Transverse colon (tissue), 4 donors: ENCODE measurements around the gene GPR139. TPM values are rescaled to one million over a fixed set of nuclear protein-coding genes. Genes with fewer than 3 reads are reported as not detected.

Source experiments
- DNase-seq: peaks from one replicate; pipeline ENCODE4 v3.0.0-alpha.2; 2019
- H3K27ac ChIP-seq, 4 donors: fragments of 200-600 bp; sonication (generic); 2 replicates each; pipeline ENCODE4 v1.5.1; 2016 to 2018; ENCODE audit warnings: inconsistent platforms in 4 of 4
- H3K27me3 ChIP-seq: fragments of 200-600 bp; sonication (generic); 2 replicates; pipeline ENCODE4 v1.5.1; 2017; ENCODE audit warnings: inconsistent platforms
- H3K36me3 ChIP-seq, 4 donors: fragments of 200-600 bp; sonication (generic); 2 replicates each; pipeline ENCODE4 v1.5.1; 2017 to 2019; ENCODE audit warnings: inconsistent platforms in 4 of 4
- H3K4me1 ChIP-seq, 4 donors: fragments of 200-600 bp; sonication (generic); 2 replicates each; pipeline ENCODE4 v1.5.1; 2017 to 2020; ENCODE audit warnings: inconsistent platforms in 4 of 4
- H3K4me3 ChIP-seq, 4 donors: fragments of 200-600 bp; sonication (generic); 1 replicate in 1 of 4; 2 replicates in 3 of 4; pipeline versions ENCODE4 v1.5.1 to v1.6.1; 2017 to 2019; ENCODE audit warnings: inconsistent platforms in 4 of 4
- H3K9me3 ChIP-seq, 2 donors: fragments of 200-600 bp; sonication (generic); 2 replicates each; pipeline ENCODE4 v1.5.1; 2017 to 2019; ENCODE audit warnings: inconsistent platforms in 2 of 2
- CTCF ChIP-seq, 5 experiments: fragments of 200-600 bp in 3 of 5; fragments of 450-650 bp in 2 of 5; sonication (generic) in 3 of 5; IDR thresholded peaks; 1 replicate in 2 of 5; 2 replicates in 3 of 5; pipeline ENCODE4 v1.5.1; 2016 to 2017; ENCODE audit warnings: antibody characterized with exemption in 5 of 5, inconsistent platforms in 3 of 5, mild to moderate bottlenecking in 2 of 5, moderate library complexity in 1 of 5
- EP300 ChIP-seq: sonication (generic); formaldehyde crosslinking; IDR thresholded peaks from one replicate; pipeline ENCODE4 v1.6.1; 2017; ENCODE audit warnings: antibody characterized with exemption, low read depth
- POLR2A ChIP-seq: fragments of 450-650 bp; IDR thresholded peaks from one replicate; pipeline ENCODE4 v1.6.1; 2016; ENCODE audit warnings: antibody characterized with exemption, mild to moderate bottlenecking, moderate library complexity
- POLR2AphosphoS5 ChIP-seq, 3 donors: sonication (generic); formaldehyde crosslinking; IDR thresholded peaks; one replicate each; pipeline ENCODE4 v1.6.1; 2016; ENCODE audit warnings: antibody characterized with exemption in 3 of 3
- WGBS, 2 donors: methylation state at CpG; one replicate each; pipeline ENCODE4 v1.1.5; 2018; ENCODE audit warnings: low coverage in 1 of 2; 5-methylcytosine and 5-hydroxymethylcytosine counted together
- in situ Hi-C, 4 donors: fragments of 200-750 bp; cut with MboI; loops; one replicate each; pipeline versions ENCODE4 v1.15.0 to v1.15.1; 2017; ENCODE audit warnings: low sequenced_read_pairs in 3 of 4, low pct_ligation_motif_present in 1 of 4, low pct_unique_long_range_greater_than_20kb in 1 of 4
- intact Hi-C: fragments of 100-400 bp; cut with DNase I; formaldehyde crosslinking; loops from one replicate; pipeline ENCODE4 v1.15.1; 2023; ENCODE audit warnings: low total_unique reads
- total RNA-seq, 4 donors: library from RNA; depleted of rRNA; stranded (reverse); fragments of >200 nt; gene quantifications; one replicate each; pipeline ENCODE4 v1.1.0, GENCODE V29; 2016

The GPR139 gene
- total RNA-seq, 4 donors from 2014 or later, result not detected

GRCh38 chr16:19997264-19997663 is 76.4 kb downstream of the GPR139 start:
- no peak for TF ChIP-seq POLR2A
- no peak for TF ChIP-seq POLR2AphosphoS5 (IDR thresholded peaks at IDR 0.05)
- no peak for TF ChIP-seq CTCF (IDR thresholded peaks at IDR 0.05)
- no peak for TF ChIP-seq EP300
- in situ Hi-C loops, result loop anchor here in 1 of 4 donors (25.0 kb wide), 1 partner anchor 90 kb away; no protein-coding TSS in a partner anchor
- no peaks in the 10 kb centered on the region for H3K9me3 ChIP-seq
- WGBS, 2 donors, result 78% methylated on average over 2 of the region's 2 CpGs; no CpG with 5 or more reads in 1 of the 2 donors
- H3K4me3 ChIP-seq, result no peak overlapping the region
- H3K27me3 ChIP-seq, result no peaks in the 10 kb centered on the region
- H3K36me3 ChIP-seq, result no peaks in the 10 kb centered on the region
- H3K4me1 ChIP-seq, result peaks cover 0 to 4% (median 0%) of the 10 kb centered on the region in 4 donors
- no peak overlapping the region for H3K27ac ChIP-seq
- no peak for DNase-seq
- intact Hi-C loops, result no loop called here

- in situ Hi-C loops, result loop anchor here in 1 of 4 donors (25.0 kb wide), 1 partner anchor 93 kb away; no protein-coding TSS in a partner anchor
- Histone ChIP-seq H3K4me1 (no peaks in the 10 kb centered on the region), H3K27ac (no peak overlapping the region), H3K36me3 (no peaks in the 10 kb centered on the region), H3K4me3 (no peak overlapping the region), H3K9me3 (no peaks in the 10 kb centered on the region), H3K27me3 (peaks cover 7% of the 10 kb centered on the region)
- intact Hi-C loops, result no loop called here
- WGBS, 2 donors, result 84 to 86% methylated on average over 1 to 17 of the region's 17 CpGs
- no peak for TF ChIP-seq POLR2A
- TF ChIP-seq POLR2AphosphoS5 (IDR thresholded peaks at IDR 0.05), result no peak
- TF ChIP-seq CTCF (IDR thresholded peaks at IDR 0.05), result no peak
- TF ChIP-seq EP300, result no peak
- DNase-seq, result no peak
Measured at GRCh38 chr16:19994466-19995170, 79.1 kb downstream of the GPR139 start.

GRCh38 chr16:19991614-19992013 is 82.1 kb downstream of the GPR139 start:
- intact Hi-C loops, result no loop called here
- no peaks in the 10 kb centered on the region for H3K9me3 ChIP-seq
- H3K4me1 ChIP-seq, result no peaks in the 10 kb centered on the region
- no peaks in the 10 kb centered on the region for H3K36me3 ChIP-seq
- WGBS, 2 donors, result 44 to 52% methylated on average over 2 to 7 of the region's 7 CpGs
- no peak for DNase-seq
- no peak for TF ChIP-seq POLR2A
- TF ChIP-seq POLR2AphosphoS5 (IDR thresholded peaks at IDR 0.05), result no peak
- no peak for TF ChIP-seq CTCF (IDR thresholded peaks at IDR 0.05)
- TF ChIP-seq EP300, result no peak
- peaks cover 7% of the 10 kb centered on the region for H3K27me3 ChIP-seq
- H3K4me3 ChIP-seq, result no peak overlapping the region
- H3K27ac ChIP-seq, result no peak overlapping the region
- in situ Hi-C loops, result loop anchor here in 1 of 4 donors (25.0 kb wide), 1 partner anchor 96 kb away; no protein-coding TSS in a partner anchor

GRCh38 chr16:19984135-19984534 is 89.6 kb downstream of the GPR139 start:
- Histone ChIP-seq H3K27me3 (no peaks in the 10 kb centered on the region), H3K27ac (no peak overlapping the region), H3K4me3 (no peak overlapping the region), H3K36me3 (no peaks in the 10 kb centered on the region), H3K4me1 (no peaks in the 10 kb centered on the region), H3K9me3 (no peaks in the 10 kb centered on the region)
- in situ Hi-C loops, result loop anchor here in 1 of 4 donors (25.0 kb wide), 1 partner anchor 103 kb away; no protein-coding TSS in a partner anchor
- intact Hi-C loops, result no loop called here
- TF ChIP-seq CTCF (IDR thresholded peaks at IDR 0.05), result no peak
- TF ChIP-seq POLR2A, result no peak
- no peak for TF ChIP-seq EP300
- TF ChIP-seq POLR2AphosphoS5 (IDR thresholded peaks at IDR 0.05), result no peak
- no peak for DNase-seq
- 81 to 86% methylated on average over 1 to 3 of the region's 3 CpGs for WGBS, 2 donors

Other genes with a start within 250 kb of the GPR139 start
- 10 to 100 TPM in 1 of 4 donors, 1 to 10 TPM in 3; 1.9 to 17.3 (median 5.1) TPM for gene GPRC5B, start 189.0 kb downstream of the GPR139 start, total RNA-seq